K562 (cell line): ENCODE results near the gene ATRIP. TPM values are rescaled to one million over a fixed set of nuclear protein-coding genes. Genes with fewer than 3 reads are reported as not detected.

ENCODE experiments used
- HNRNPH1 ChIP-seq: fragments of 200-400 bp; formaldehyde crosslinking; optimal IDR thresholded peaks from 2 replicates; pipeline ENCODE3; 2017; ENCODE audit warnings: low read depth, mild to moderate bottlenecking, low read length, moderate library complexity
- KHSRP ChIP-seq: fragments of 450-650 bp; IDR thresholded peaks from 2 replicates; pipeline ENCODE4 v1.6.1; 2017
- polyA plus RNA-seq, 8 experiments: library from polyadenylated mRNA; depleted of rRNA in 4 of 8; stranded (reverse) in 5 of 8; unstranded in 3 of 8; fragments of >200 nt; fragmentation: Nextera tagmentation in 2 of 8; fragmentation: Illumina TruSeq in 1 of 8; extraction: Ambion mirVana in 2 of 8; extraction: Trizol in 1 of 8; gene quantifications; 2 replicates each; pipeline versions ENCODE4 v1.2.1 to v1.2.3, GENCODE V29; 2011 to 2014; ENCODE audit warnings: inconsistent platforms in 1 of 8, missing spikeins in 1 of 8
- total RNA-seq, 7 experiments: library from RNA; depleted of rRNA in 6 of 7; stranded (reverse); fragments of >200 nt in 6 of 7; fragmentation: Illumina TruSeq in 2 of 7; extraction: Trizol in 2 of 7; gene quantifications; 2 replicates each; pipeline versions ENCODE4 v1.2.1 to v1.2.3, GENCODE V29; 2011 to 2021; ENCODE audit warnings: low replicate concordance in 1 of 7
- TF ChIP-seq, protein P1 (sequence below), 2 experiments: fragments of 150-350 bp in 1 of 2; IDR thresholded peaks; 2 replicates each; pipeline ENCODE4 v1.6.1; 2012 to 2016; ENCODE audit warnings: low read depth in 2 of 2, low read length in 2 of 2, mild to moderate bottlenecking in 1 of 2, moderate library complexity in 1 of 2
- TF ChIP-seq, protein P2 (sequence below), 3 experiments: IDR thresholded peaks in 2 of 3; conservative IDR thresholded peaks in 1 of 3; 2 replicates each; pipeline ENCODE4 v1.5.1; 2011 to 2012; ENCODE audit warnings: low read length in 3 of 3, mild to moderate bottlenecking in 3 of 3, control low read depth in 2 of 3, improper control_type of control experiment in 1 of 3, inconsistent platforms in 1 of 3, low read depth in 1 of 3, mixed read lengths in 1 of 3, moderate library complexity in 1 of 3; ENCODE audit not compliant: insufficient read depth in 2 of 3
- TF ChIP-seq, protein P3 (sequence below), 2 experiments: fragments of 450-650 bp in 1 of 2; sonication (generic) in 1 of 2; formaldehyde crosslinking in 1 of 2; IDR thresholded peaks in 1 of 2; conservative IDR thresholded peaks in 1 of 2; 2 replicates each; pipeline versions ENCODE4 v1.6.1 to v1.8.1; 2016 to 2023; ENCODE audit warnings: mild to moderate bottlenecking in 2 of 2, moderate library complexity in 2 of 2, inconsistent platforms in 1 of 2, missing genetic modification reagents in 1 of 2

The ATRIP gene
- total and polyA plus RNA-seq, 9 of the 15 experiments (the other 6 are each of a cell fraction or from before 2014, with no cell fraction given): 1.7 to 15.7 (median 10.5) TPM

GRCh38 chr3:48414376-48415250 is 31.9 kb upstream of the ATRIP start (continued):
- TF ChIP-seq, protein P1, sequence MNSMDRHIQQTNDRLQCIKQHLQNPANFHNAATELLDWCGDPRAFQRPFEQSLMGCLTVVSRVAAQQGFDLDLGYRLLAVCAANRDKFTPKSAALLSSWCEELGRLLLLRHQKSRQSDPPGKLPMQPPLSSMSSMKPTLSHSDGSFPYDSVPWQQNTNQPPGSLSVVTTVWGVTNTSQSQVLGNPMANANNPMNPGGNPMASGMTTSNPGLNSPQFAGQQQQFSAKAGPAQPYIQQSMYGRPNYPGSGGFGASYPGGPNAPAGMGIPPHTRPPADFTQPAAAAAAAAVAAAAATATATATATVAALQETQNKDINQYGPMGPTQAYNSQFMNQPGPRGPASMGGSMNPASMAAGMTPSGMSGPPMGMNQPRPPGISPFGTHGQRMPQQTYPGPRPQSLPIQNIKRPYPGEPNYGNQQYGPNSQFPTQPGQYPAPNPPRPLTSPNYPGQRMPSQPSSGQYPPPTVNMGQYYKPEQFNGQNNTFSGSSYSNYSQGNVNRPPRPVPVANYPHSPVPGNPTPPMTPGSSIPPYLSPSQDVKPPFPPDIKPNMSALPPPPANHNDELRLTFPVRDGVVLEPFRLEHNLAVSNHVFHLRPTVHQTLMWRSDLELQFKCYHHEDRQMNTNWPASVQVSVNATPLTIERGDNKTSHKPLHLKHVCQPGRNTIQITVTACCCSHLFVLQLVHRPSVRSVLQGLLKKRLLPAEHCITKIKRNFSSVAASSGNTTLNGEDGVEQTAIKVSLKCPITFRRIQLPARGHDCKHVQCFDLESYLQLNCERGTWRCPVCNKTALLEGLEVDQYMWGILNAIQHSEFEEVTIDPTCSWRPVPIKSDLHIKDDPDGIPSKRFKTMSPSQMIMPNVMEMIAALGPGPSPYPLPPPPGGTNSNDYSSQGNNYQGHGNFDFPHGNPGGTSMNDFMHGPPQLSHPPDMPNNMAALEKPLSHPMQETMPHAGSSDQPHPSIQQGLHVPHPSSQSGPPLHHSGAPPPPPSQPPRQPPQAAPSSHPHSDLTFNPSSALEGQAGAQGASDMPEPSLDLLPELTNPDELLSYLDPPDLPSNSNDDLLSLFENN (IDR thresholded peaks at IDR 0.05; ENCODE audit: low read depth in 2 of 2, low read length in 2 of 2): no peak
- TF ChIP-seq KHSRP (no peak), HNRNPH1 (no peak)
- TF ChIP-seq, protein P2, sequence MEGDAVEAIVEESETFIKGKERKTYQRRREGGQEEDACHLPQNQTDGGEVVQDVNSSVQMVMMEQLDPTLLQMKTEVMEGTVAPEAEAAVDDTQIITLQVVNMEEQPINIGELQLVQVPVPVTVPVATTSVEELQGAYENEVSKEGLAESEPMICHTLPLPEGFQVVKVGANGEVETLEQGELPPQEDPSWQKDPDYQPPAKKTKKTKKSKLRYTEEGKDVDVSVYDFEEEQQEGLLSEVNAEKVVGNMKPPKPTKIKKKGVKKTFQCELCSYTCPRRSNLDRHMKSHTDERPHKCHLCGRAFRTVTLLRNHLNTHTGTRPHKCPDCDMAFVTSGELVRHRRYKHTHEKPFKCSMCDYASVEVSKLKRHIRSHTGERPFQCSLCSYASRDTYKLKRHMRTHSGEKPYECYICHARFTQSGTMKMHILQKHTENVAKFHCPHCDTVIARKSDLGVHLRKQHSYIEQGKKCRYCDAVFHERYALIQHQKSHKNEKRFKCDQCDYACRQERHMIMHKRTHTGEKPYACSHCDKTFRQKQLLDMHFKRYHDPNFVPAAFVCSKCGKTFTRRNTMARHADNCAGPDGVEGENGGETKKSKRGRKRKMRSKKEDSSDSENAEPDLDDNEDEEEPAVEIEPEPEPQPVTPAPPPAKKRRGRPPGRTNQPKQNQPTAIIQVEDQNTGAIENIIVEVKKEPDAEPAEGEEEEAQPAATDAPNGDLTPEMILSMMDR (IDR thresholded peaks at IDR 0.05 in 2 of 3, conservative IDR thresholded peaks at IDR 0.05 in 1 of 3; ENCODE audit: insufficient read depth in 2 of 3, low read depth in 1 of 3, low read length in 3 of 3): no peak
- TF ChIP-seq, protein P3, sequence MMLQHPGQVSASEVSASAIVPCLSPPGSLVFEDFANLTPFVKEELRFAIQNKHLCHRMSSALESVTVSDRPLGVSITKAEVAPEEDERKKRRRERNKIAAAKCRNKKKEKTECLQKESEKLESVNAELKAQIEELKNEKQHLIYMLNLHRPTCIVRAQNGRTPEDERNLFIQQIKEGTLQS (IDR thresholded peaks at IDR 0.05): no peak
- TF ChIP-seq, protein P3 (CRISPR knock-in tag; conservative IDR thresholded peaks at IDR 0.05): no peak
